Endothelial cell of umbilical vein (primary cell): ENCODE results near the gene TMEM151B. TPM values are rescaled to one million over a fixed set of nuclear protein-coding genes. Genes with fewer than 3 reads are reported as not detected.

Experiments used
- BruUV-seq: library from RNA; stranded (reverse); fragments of 400-500 nt; replicated peaks from 2 replicates; lab custom pipeline; 2021; lab: Mats Ljungman, UMichigan
- CTCF ChIA-PET: fragments of 300-600, 350-600 bp; sonication (Branson Sonifier 250); formaldehyde crosslinking; loops from one replicate; lab custom pipeline; 2021; ENCODE audit warnings: antibody characterized with exemption, inconsistent platforms; lab: Charles Lee
- POLR2A ChIA-PET: fragments of 300-600, 350-600 bp; sonication (Branson Sonifier 250); formaldehyde crosslinking; loops from one replicate; lab custom pipeline; 2021; ENCODE audit warnings: antibody characterized with exemption, inconsistent platforms; lab: Charles Lee
- DNase-seq: peaks from one replicate; pipeline ENCODE4 v3.0.0-alpha.2; 2011; ENCODE audit warnings: low read depth, low spot score
- FAIRE-seq: peaks from 2 replicates; lab custom pipeline; 2011; peaks lifted over from hg19 to GRCh38; lab: Jason Lieb, UNC
- H2AFZ ChIP-seq: 2 replicates; pipeline ENCODE4 v1.6.0; 2012; ENCODE audit warnings: low read depth, low read length, control low read depth, inconsistent platforms
- H3K27ac ChIP-seq: 2 replicates; pipeline ENCODE4 v1.5.1; 2011; ENCODE audit warnings: low read depth, mild to moderate bottlenecking, control low read depth, low read length, moderate library complexity; ENCODE audit not compliant: insufficient read depth
- H3K27me3 ChIP-seq, 2 experiments: 2 replicates each; pipeline versions ENCODE4 v1.6.0 to v1.6.1; 2011; ENCODE audit warnings: low read length in 2 of 2, mixed read lengths in 1 of 2; ENCODE audit not compliant: control insufficient read depth in 2 of 2, insufficient read depth in 2 of 2
- H3K36me3 ChIP-seq, 2 experiments: 2 replicates in 1 of 2; 3 replicates in 1 of 2; pipeline ENCODE4 v1.5.1; 2011; ENCODE audit warnings: low read length in 2 of 2, mild to moderate bottlenecking in 1 of 2, moderate library complexity in 1 of 2; ENCODE audit not compliant: control insufficient read depth in 2 of 2, insufficient read depth in 2 of 2; ENCODE audit errors: extremely low read depth in 1 of 2
- H3K4me1 ChIP-seq: 3 replicates; pipeline ENCODE4 v1.5.1; 2011; ENCODE audit warnings: mild to moderate bottlenecking, low read length; ENCODE audit not compliant: control insufficient read depth, insufficient read depth; ENCODE audit errors: extremely low read depth
- H3K4me2 ChIP-seq: 2 replicates; pipeline ENCODE4 v1.6.1; 2011; ENCODE audit warnings: low read length, control low read depth, mixed read lengths; ENCODE audit not compliant: insufficient read depth
- H3K4me3 ChIP-seq, 3 experiments: fragments of 200-600 bp in 1 of 3; sonication (generic), shearing (Covaris generic) in 1 of 3; replicated peaks in 1 of 3; 2 replicates each; pipeline ENCODE4 v1.5.1; 2011 to 2016; ENCODE audit warnings: control low read depth in 3 of 3, low read length in 3 of 3, mild to moderate bottlenecking in 2 of 3, inconsistent platforms in 1 of 3, low read depth in 1 of 3, moderate library complexity in 1 of 3; ENCODE audit not compliant: insufficient read depth in 1 of 3
- H3K79me2 ChIP-seq: 2 replicates; pipeline ENCODE4 v1.6.0; 2012; ENCODE audit warnings: low read length, inconsistent platforms; ENCODE audit not compliant: control insufficient read depth, insufficient read depth
- H3K9ac ChIP-seq: replicated peaks from 2 replicates; pipeline ENCODE3; 2011; ENCODE audit warnings: low read length, control low read depth; ENCODE audit not compliant: insufficient read depth; ENCODE audit errors: extremely low read depth
- H3K9me1 ChIP-seq: replicated peaks from 3 replicates; pipeline ENCODE4 v1.6.0; 2011; ENCODE audit warnings: mild to moderate bottlenecking, low read length; ENCODE audit not compliant: control insufficient read depth, insufficient read depth; ENCODE audit errors: extremely low read depth
- H3K9me3 ChIP-seq: replicated peaks from 2 replicates; pipeline ENCODE4 v1.5.1; 2012; ENCODE audit warnings: low read length, inconsistent platforms; ENCODE audit not compliant: control insufficient read depth, insufficient read depth
- H4K20me1 ChIP-seq: replicated peaks from 2 replicates; pipeline ENCODE3; 2011; ENCODE audit warnings: mild to moderate bottlenecking, low read length; ENCODE audit not compliant: control insufficient read depth, insufficient read depth; ENCODE audit errors: extremely low read depth
- EZH2 ChIP-seq: IDR thresholded peaks from 2 replicates; pipeline ENCODE4 v1.6.1; 2012; ENCODE audit warnings: borderline replicate concordance, low read depth, mild to moderate bottlenecking, moderate library complexity, low read length, inconsistent platforms; ENCODE audit not compliant: severe bottlenecking
- FOS ChIP-seq: IDR thresholded peaks from 2 replicates; pipeline ENCODE4 v1.6.1; 2011; ENCODE audit warnings: mild to moderate bottlenecking, low read length, moderate library complexity, borderline replicate concordance; ENCODE audit not compliant: insufficient read depth
- GATA2 ChIP-seq: IDR thresholded peaks from 2 replicates; pipeline ENCODE4 v1.7.0; 2011; ENCODE audit warnings: low read depth, mild to moderate bottlenecking, moderate library complexity, mixed read lengths, low read length; ENCODE audit not compliant: insufficient read length, insufficient read depth
- JUN ChIP-seq: IDR thresholded peaks from 2 replicates; pipeline ENCODE4 v1.6.1; 2011; ENCODE audit warnings: borderline replicate concordance, low read depth; ENCODE audit not compliant: insufficient read length, insufficient read depth
- MYC ChIP-seq: IDR thresholded peaks from one replicate; pipeline ENCODE4 v1.6.1; 2011; ENCODE audit warnings: mild to moderate bottlenecking, low read depth, low read length
- POLR2A ChIP-seq: IDR thresholded peaks from 2 replicates; pipeline ENCODE4 v1.6.1; 2012; ENCODE audit warnings: low read depth, mild to moderate bottlenecking, control low read depth, low read length
- POLR2AphosphoS5 ChIP-seq: IDR thresholded peaks from 2 replicates; pipeline ENCODE4 v1.6.1; 2012; ENCODE audit warnings: low read depth, mild to moderate bottlenecking, control low read depth, low read length, moderate library complexity; ENCODE audit not compliant: insufficient read depth
- dilution Hi-C: fragments of 300-500 bp; cut with MboI; formaldehyde crosslinking; loops from one replicate; pipeline ENCODE4 v1.15.0; 2019; ENCODE audit warnings: low sequenced_read_pairs; ENCODE audit not compliant: extremely low pct_ligation_motif_present
- intact Hi-C: fragments of 100-400 bp; cut with micrococcal nuclease; formaldehyde crosslinking; loops from one replicate; pipeline ENCODE4 v1.10.0; 2022
- polyA plus RNA-seq, 4 experiments: library from polyadenylated mRNA; depleted of rRNA in 3 of 4; stranded (reverse) in 3 of 4; unstranded in 1 of 4; fragments of >200 nt; gene quantifications; 2 replicates each; pipeline versions ENCODE4 v1.2.1 to v1.2.3, GENCODE V29; 2011 to 2012; ENCODE audit warnings: missing spikeins in 1 of 4
- total RNA-seq: library from RNA; stranded (reverse); gene quantifications from 2 replicates; pipeline ENCODE4 v1.2.3, GENCODE V29; 2021
- TF ChIP-seq, protein P1 (sequence below): IDR thresholded peaks from 2 replicates; pipeline ENCODE4 v1.6.1; 2011; ENCODE audit not compliant: insufficient read depth, insufficient read length
- TF ChIP-seq, protein P2 (sequence below), 2 donors: IDR thresholded peaks; 1 replicate in 1 of 2; 2 replicates in 1 of 2; pipeline ENCODE4 v1.5.1; 2011; ENCODE audit warnings: low read length in 2 of 2, mild to moderate bottlenecking in 2 of 2, moderate library complexity in 2 of 2, control low read depth in 1 of 2, inconsistent platforms in 1 of 2, low read depth in 1 of 2; ENCODE audit not compliant: insufficient read depth in 1 of 2; ENCODE audit errors: extremely low read depth in 1 of 2

The TMEM151B gene
- total and polyA plus RNA-seq, 2 donors (not counting 3 experiments of a cell fraction or from before 2014, with no cell fraction given), result 0.03 to 0.07 TPM

DNA sequence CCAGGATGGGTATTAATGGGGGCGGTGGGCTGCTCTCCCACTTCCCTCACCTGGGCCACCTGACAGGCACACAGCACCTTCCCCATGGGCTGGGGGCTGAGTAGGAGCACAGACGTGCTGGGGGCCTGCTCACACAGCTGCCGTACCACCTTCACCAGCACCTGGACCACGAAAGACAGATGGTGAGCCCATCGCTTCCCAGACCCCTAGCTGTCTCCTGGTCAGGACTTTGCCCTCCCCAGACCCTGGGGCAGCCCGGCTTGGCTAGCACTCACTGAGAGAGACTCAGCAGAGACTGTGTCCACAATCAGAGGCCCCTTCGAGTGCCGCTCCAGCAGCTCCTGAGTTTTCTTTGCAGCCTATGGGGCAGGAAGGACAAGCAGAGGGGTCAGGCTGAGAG, 30.9 kb downstream of the TMEM151B start:
- dilution Hi-C loops (no loop called here), intact Hi-C loops (no loop called here)
- Histone ChIP-seq H3K9ac (no peak overlapping the region), H4K20me1 (no peaks in the 10 kb centered on the region), H3K9me1 (no peaks in the 10 kb centered on the region), H3K27me3 (peaks cover 19 to 24% of the 10 kb centered on the region in 2 experiments), H3K4me2 (no peak overlapping the region), H3K36me3 (peaks cover 13 to 40% of the 10 kb centered on the region in 2 experiments), H3K4me3 (no peak overlapping the region), H3K4me1 (peaks cover 6% of the 10 kb centered on the region), H3K9me3 (no peaks in the 10 kb centered on the region), H3K79me2 (no peaks in the 10 kb centered on the region), H2AFZ (no peak overlapping the region), H3K27ac (no peak overlapping the region)
- ChIA-PET POLR2A (no interaction called here), CTCF (interaction anchor here (0.6 to 1.6 kb wide), 2 partner anchors 12 kb away, joined by 4 to 5 read pairs; partner anchors contain the start of gene AARS2)
- no TSS peak for BruUV-seq
- TF ChIP-seq, protein P1, sequence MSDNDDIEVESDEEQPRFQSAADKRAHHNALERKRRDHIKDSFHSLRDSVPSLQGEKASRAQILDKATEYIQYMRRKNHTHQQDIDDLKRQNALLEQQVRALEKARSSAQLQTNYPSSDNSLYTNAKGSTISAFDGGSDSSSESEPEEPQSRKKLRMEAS, result no peak
- no peak for TF ChIP-seq JUN
- no peak for TF ChIP-seq GATA2
- no peak for TF ChIP-seq FOS
- TF ChIP-seq, protein P2, sequence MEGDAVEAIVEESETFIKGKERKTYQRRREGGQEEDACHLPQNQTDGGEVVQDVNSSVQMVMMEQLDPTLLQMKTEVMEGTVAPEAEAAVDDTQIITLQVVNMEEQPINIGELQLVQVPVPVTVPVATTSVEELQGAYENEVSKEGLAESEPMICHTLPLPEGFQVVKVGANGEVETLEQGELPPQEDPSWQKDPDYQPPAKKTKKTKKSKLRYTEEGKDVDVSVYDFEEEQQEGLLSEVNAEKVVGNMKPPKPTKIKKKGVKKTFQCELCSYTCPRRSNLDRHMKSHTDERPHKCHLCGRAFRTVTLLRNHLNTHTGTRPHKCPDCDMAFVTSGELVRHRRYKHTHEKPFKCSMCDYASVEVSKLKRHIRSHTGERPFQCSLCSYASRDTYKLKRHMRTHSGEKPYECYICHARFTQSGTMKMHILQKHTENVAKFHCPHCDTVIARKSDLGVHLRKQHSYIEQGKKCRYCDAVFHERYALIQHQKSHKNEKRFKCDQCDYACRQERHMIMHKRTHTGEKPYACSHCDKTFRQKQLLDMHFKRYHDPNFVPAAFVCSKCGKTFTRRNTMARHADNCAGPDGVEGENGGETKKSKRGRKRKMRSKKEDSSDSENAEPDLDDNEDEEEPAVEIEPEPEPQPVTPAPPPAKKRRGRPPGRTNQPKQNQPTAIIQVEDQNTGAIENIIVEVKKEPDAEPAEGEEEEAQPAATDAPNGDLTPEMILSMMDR (IDR thresholded peaks at IDR 0.05; ENCODE audit: extremely low read depth in 1 of 2, insufficient read depth in 1 of 2, low read depth in 1 of 2, low read length in 2 of 2), result no peak
- TF ChIP-seq POLR2A, result no peak
- no peak for TF ChIP-seq MYC
- no peak for TF ChIP-seq EZH2
- TF ChIP-seq POLR2AphosphoS5, result no peak
- FAIRE-seq, result no peak
- DNase-seq, result no peak
